ENCODE results near the gene IRGM.
"Not testable (repeated sequence)": the region's sequence is repeated elsewhere in the genome, so short reads cannot be mapped to it uniquely, and the experiment has no call there.

Gene IRGM

GRCh38 chr5:150846308-150846653, at the start of gene IRGM:
TSS of gene IRGM (plus strand) at chr5:150846521. CDS start at chr5:150848124, 1,603 bp downstream.
- in situ Hi-C loops (cut with HindIII; ENCODE audit: low sequenced_read_pairs), result not testable (repeated sequence)

- in situ Hi-C loops (cut with HindIII; ENCODE audit: low sequenced_read_pairs), result no loop called here
These were observed 48.9 kb upstream of the IRGM start for GRCh38 chr5:150797384-150797783.

- in situ Hi-C loops (cut with HindIII; ENCODE audit: low sequenced_read_pairs), result no loop called here
These were observed 45.0 kb upstream of the IRGM start for GRCh38 chr5:150801117-150801927.

- in situ Hi-C loops (cut with HindIII; ENCODE audit: low sequenced_read_pairs), result no loop called here
These were observed 41.9 kb upstream of the IRGM start for GRCh38 chr5:150804388-150804787.

- in situ Hi-C loops (cut with HindIII; ENCODE audit: low sequenced_read_pairs), result no loop called here
These were observed 37.0 kb upstream of the IRGM start for GRCh38 chr5:150809363-150809762.

- in situ Hi-C loops (cut with HindIII; ENCODE audit: low sequenced_read_pairs), result no loop called here
These were observed 31.3 kb upstream of the IRGM start for GRCh38 chr5:150815010-150815409.

GRCh38 chr5:150816946-150817345, 29.4 kb upstream of the IRGM start:
- in situ Hi-C loops (cut with HindIII; ENCODE audit: low sequenced_read_pairs), result no loop called here

- in situ Hi-C loops (cut with HindIII; ENCODE audit: low sequenced_read_pairs), result no loop called here
These were observed 16.6 kb upstream of the IRGM start for GRCh38 chr5:150829744-150830143.

GRCh38 chr5:150831821-150832220, 14.5 kb upstream of the IRGM start:
- in situ Hi-C loops (cut with HindIII; ENCODE audit: low sequenced_read_pairs), result not testable (repeated sequence)

GRCh38 chr5:150836064-150836463, 10.3 kb upstream of the IRGM start:
- in situ Hi-C loops (cut with HindIII; ENCODE audit: low sequenced_read_pairs), result no loop called here

- in situ Hi-C loops (cut with HindIII; ENCODE audit: low sequenced_read_pairs), result no loop called here
These were observed 9.6 kb upstream of the IRGM start for GRCh38 chr5:150836703-150837102.

GRCh38 chr5:150845185-150845859, 999 bp upstream of the IRGM start:
- in situ Hi-C loops (cut with HindIII; ENCODE audit: low sequenced_read_pairs), result not testable (repeated sequence)

- in situ Hi-C loops (cut with HindIII; ENCODE audit: low sequenced_read_pairs), result no loop called here
These were observed 473 bp downstream of the IRGM start for GRCh38 chr5:150846654-150847333.

- in situ Hi-C loops (cut with HindIII; ENCODE audit: low sequenced_read_pairs), result no loop called here
These were observed 994 bp downstream of the IRGM start for GRCh38 chr5:150847334-150847695.

GRCh38 chr5:150848271-150848670, 1.9 kb downstream of the IRGM start:
- in situ Hi-C loops (cut with HindIII; ENCODE audit: low sequenced_read_pairs), result no loop called here

- in situ Hi-C loops (cut with HindIII; ENCODE audit: low sequenced_read_pairs), result no loop called here
These were observed 4.7 kb downstream of the IRGM start for GRCh38 chr5:150851039-150851438.

GRCh38 chr5:150853561-150853960, 7.2 kb downstream of the IRGM start:
- in situ Hi-C loops (cut with HindIII; ENCODE audit: low sequenced_read_pairs), result no loop called here

- in situ Hi-C loops (cut with HindIII; ENCODE audit: low sequenced_read_pairs), result not testable (repeated sequence)
These were observed 10.4 kb downstream of the IRGM start for GRCh38 chr5:150856700-150857099.

- in situ Hi-C loops (cut with HindIII; ENCODE audit: low sequenced_read_pairs), result no loop called here
These were observed 14.0 kb downstream of the IRGM start for GRCh38 chr5:150860246-150860821.

- in situ Hi-C loops (cut with HindIII; ENCODE audit: low sequenced_read_pairs), result no loop called here
These were observed 15.7 kb downstream of the IRGM start for GRCh38 chr5:150862070-150862469.

- in situ Hi-C loops (cut with HindIII; ENCODE audit: low sequenced_read_pairs), result no loop called here
These were observed 33.0 kb downstream of the IRGM start for GRCh38 chr5:150879358-150879757.

All from endothelial cell of hepatic sinusoid (primary cell).